NCI-H510A treated with DMSO at 0.1 percent for 48 hours (cell line): ENCODE results near the gene GLCE.
A peak's percentile ranks its signal among the peaks of the same experiment; 100 is the strongest.

ENCODE experiments used
- DNase-seq: peaks from one replicate; lab custom pipeline; 2025; lab: John Stamatoyannopoulos, UW

The GLCE gene

GRCh38 chr15:69206079-69206478, 45.6 kb downstream of the GLCE start:
- no peak for DNase-seq

GRCh38 chr15:69209661-69210060, 49.2 kb downstream of the GLCE start:
- no peak for DNase-seq

- DNase-seq = no peak
These were observed 50.1 kb downstream of the GLCE start for GRCh38 chr15:69210574-69210973.

- DNase-seq = no peak
These were observed 53.4 kb downstream of the GLCE start for GRCh38 chr15:69213786-69214185.

GRCh38 chr15:69215314-69216035, 55.0 kb downstream of the GLCE start:
- no peak for DNase-seq

GRCh38 chr15:69217381-69217780, 56.9 kb downstream of the GLCE start:
- no peak for DNase-seq

GRCh38 chr15:69219690-69220089, 59.3 kb downstream of the GLCE start:
- DNase-seq = no peak

- DNase-seq = no peak
These were observed 61.6 kb downstream of the GLCE start for GRCh38 chr15:69222002-69222474.

GRCh38 chr15:69223083-69223813, 62.8 kb downstream of the GLCE start:
- DNase-seq = no peak

GRCh38 chr15:69224383-69224782, 63.9 kb downstream of the GLCE start:
- DNase-seq = no peak

- peak; percentile 2 for DNase-seq
These were observed 65.1 kb downstream of the GLCE start for GRCh38 chr15:69225355-69226022.

GRCh38 chr15:69226023-69226355, 65.6 kb downstream of the GLCE start:
- no peak for DNase-seq

GRCh38 chr15:69232144-69232543, 71.7 kb downstream of the GLCE start:
- DNase-seq = no peak

- no peak for DNase-seq
These were observed 72.3 kb downstream of the GLCE start for GRCh38 chr15:69232765-69233164.

GRCh38 chr15:69234676-69235075, 74.2 kb downstream of the GLCE start:
- no peak for DNase-seq

GRCh38 chr15:69236505-69236904, 76.1 kb downstream of the GLCE start:
- no peak for DNase-seq

- no peak for DNase-seq
These were observed 77.3 kb downstream of the GLCE start for GRCh38 chr15:69237718-69238117.

GRCh38 chr15:69244798-69245197, 84.4 kb downstream of the GLCE start:
- no peak for DNase-seq

- no peak for DNase-seq
These were observed 92.7 kb downstream of the GLCE start for GRCh38 chr15:69253156-69253555.

- DNase-seq = no peak
These were observed 105.0 kb downstream of the GLCE start for GRCh38 chr15:69265347-69265955.

- DNase-seq = no peak
These were observed 110.8 kb downstream of the GLCE start for GRCh38 chr15:69271217-69271616.

GRCh38 chr15:69272139-69272538, 111.7 kb downstream of the GLCE start:
- DNase-seq = no peak

- DNase-seq = no peak
These were observed 112.5 kb downstream of the GLCE start for GRCh38 chr15:69272891-69273290.
